GM19351 (cell line): ENCODE measurements around the gene SERHL2.
"Not testable (repeated sequence)": the region's sequence is repeated elsewhere in the genome, so short reads cannot be mapped to it uniquely, and the experiment has no call there.

Source experiments
- ATAC-seq: cut with Tn5 transposase; IDR thresholded peaks from one replicate; pipeline ENCODE4 v1.9.1; 2021; ENCODE audit warnings: mild to moderate bottlenecking, moderate library complexity; ENCODE audit not compliant: unreplicated experiment

SERHL2 gene

DNA sequence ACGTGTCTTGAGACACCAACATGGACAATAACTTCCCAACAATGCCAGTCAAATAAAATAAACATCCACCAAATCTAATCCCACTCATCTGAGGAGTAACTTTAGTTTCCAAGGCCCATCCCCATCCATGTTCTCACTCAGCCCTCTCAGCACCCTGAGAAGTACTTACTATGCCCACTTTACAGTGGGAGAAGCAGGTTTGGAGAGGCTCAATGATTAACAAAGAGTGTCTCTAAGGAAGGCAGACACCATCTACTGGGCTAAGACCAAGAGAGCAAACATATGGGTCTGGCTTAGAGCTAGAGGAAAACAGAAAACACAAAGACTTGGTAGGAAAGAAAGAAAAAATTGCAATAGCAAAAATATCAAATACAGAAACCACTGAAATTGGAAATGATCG lies 49.7 kb downstream of the SERHL2 start:
- no peak for ATAC-seq

- no peak for ATAC-seq
Measured at GRCh38 chr22:42604403-42604802, 50.6 kb downstream of the SERHL2 start.

- not testable (repeated sequence) for ATAC-seq
Measured at GRCh38 chr22:42607641-42608040, 53.9 kb downstream of the SERHL2 start.

- no peak for ATAC-seq
Measured at GRCh38 chr22:42608136-42608822, 54.5 kb downstream of the SERHL2 start.

DNA sequence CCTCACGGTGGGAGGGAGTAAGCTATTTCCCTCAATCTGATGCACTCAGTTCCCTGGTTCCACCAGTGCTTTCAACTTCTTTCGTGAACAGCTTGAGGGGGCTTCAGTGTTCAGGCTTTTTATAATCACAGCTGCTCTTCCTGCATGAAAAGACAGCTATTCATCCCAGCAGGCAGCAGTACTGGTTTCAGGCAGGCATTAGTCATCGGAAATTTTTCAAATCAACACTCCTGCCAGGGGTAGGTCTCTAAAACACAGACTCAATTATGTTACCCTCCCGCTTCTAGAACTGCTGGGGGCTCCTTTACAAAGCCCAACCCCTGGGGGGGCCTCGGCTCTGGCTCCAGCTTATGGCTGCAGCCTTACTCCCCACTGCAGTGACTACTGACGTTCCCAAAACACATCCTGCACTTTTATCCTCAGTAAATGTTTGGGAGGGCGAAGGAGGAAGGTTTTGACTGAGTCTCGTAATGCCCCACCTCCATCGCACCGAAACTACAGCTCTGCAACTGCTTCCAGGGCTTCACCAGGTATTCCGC lies 55.1 kb downstream of the SERHL2 start:
- ATAC-seq = no peak

DNA sequence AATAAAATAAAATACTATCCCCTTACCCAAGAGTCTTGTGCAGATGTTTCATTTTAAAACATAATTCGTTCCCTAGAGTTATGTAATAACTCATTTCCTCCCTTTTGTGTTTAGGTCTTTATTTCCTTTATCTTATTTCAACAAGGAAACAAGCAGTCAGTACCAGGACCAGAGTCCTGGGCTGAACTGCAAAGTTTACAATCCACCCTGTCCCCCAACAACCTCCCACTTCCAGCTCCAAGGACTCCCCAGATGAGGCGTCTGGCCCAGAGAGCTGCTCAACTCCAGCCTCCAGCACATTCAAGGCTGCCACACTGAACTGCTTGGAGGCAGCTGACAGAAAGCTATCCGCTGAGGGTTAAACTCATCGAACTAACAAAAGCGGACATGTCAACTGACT lies 56.4 kb downstream of the SERHL2 start:
- ATAC-seq = no peak

DNA sequence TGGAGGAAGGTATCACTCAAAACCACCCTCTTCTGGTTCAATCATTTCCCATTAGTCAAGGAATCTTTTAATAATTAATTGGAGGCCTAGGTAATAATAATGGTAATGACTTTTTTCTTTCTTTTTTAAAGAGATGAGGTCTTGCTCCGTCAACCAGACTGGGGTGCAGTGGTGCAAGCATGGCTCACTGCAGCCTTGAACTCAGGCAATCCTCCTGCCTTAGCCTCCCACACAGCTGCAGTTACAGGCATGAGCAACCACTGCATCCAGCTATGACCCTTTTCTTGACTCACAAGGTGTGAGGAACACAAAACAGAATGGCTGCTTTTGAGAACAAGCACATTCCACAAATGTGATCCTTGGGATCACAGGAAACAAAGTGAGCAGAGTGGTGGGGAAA lies 57.3 kb downstream of the SERHL2 start:
- no peak for ATAC-seq

DNA sequence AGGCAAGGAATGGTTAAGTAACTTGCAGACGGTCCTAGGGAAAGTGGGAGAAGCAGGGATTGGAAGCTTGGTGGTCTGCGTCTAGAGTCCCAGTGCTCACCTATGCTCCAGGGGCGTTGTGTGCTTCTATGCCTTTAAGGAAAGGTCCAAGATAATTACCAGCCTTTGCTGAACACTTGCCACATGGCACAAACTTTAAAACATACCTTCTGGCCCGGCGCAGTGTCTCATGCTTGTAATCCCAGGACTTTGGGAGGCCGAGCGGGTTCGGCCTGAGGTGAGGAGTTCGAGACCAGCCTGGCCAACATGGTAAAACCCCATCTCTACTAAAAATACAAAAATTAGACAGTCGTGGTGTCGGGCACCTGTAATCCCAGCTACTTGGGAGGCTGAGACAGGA lies 58.6 kb downstream of the SERHL2 start:
- no peak for ATAC-seq

DNA sequence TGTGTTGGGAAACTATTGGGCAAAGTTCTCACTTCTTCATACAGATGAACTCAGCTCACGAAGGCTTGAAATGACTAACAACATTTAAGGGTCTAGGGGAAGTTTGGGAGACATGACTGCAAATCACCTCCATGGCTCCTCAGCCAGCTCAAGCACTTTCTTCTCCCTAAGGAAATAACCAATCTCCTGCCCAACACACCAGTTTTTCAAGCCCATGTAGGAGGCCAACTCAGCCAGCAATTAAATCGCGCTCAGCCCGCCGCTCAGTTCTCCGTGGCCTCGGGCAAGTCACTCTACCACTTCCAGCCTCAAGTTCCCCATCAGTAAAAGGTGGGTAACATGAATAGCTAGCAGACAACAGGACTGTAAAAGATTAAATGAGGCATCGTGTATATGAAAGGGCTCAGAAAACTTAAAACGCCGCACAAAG lies 60.1 kb downstream of the SERHL2 start:
- ATAC-seq = no peak

GRCh38 chr22:42614312-42615091 lies 60.7 kb downstream of the SERHL2 start, which contains the start of gene POLDIP3:
POLDIP3 (minus strand) TSS chr22:42614883; CDS start chr22:42614857, 26 bp downstream.
- peak; percentile 60 for ATAC-seq

DNA sequence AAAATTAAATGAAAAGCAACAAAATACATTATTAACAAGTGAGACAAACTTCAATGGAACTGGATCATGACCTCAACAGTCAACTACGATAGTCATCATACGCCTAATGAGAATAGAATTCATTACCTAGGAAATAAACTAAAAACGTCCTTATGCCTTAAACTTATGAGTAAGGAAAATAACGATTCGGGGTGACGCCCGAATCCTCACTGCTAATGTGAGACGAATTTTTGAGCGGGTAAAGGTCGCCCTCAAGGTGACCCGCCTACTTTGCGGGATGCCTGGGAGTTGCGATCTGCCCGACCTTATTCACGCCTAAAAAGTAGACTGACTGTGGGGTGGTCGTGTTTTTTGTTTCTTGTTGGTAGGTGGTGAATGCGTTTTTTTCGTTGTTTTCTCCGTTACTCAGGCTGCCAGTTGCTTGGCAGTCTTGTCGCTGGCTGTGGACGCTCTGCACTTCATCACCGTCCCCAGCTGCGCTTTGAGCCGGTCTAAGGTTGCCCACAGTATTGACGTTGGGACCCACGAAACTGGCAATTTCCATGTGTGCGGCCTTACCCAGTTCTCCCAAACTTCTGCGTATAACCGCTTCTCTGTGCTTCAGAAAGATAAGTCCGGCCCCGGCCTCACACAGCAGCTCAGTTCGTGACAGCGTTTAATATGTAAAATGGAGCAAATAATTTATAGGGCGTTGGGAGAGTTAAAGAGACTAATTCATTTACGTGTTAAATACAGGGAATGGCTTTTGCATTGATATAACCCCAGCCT lies 61.5 kb downstream of the SERHL2 start:
- peak; percentile 68 for ATAC-seq

DNA sequence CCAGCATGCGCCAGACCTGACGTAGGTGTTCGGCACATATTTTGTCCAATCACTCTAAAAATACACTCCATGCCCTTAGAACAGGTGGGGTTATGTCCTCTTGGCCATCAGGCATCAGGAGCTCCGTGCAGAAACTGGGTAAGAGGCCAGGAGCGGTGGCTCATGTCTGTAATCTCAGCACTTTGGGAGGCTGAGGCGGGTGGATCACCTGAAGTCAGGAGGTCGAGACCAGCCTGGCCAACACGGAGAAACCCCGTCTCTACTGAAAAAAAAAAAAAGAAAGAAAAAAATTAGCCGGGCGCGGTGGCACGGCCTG lies 62.1 kb downstream of the SERHL2 start:
- ATAC-seq = not testable (repeated sequence)

DNA sequence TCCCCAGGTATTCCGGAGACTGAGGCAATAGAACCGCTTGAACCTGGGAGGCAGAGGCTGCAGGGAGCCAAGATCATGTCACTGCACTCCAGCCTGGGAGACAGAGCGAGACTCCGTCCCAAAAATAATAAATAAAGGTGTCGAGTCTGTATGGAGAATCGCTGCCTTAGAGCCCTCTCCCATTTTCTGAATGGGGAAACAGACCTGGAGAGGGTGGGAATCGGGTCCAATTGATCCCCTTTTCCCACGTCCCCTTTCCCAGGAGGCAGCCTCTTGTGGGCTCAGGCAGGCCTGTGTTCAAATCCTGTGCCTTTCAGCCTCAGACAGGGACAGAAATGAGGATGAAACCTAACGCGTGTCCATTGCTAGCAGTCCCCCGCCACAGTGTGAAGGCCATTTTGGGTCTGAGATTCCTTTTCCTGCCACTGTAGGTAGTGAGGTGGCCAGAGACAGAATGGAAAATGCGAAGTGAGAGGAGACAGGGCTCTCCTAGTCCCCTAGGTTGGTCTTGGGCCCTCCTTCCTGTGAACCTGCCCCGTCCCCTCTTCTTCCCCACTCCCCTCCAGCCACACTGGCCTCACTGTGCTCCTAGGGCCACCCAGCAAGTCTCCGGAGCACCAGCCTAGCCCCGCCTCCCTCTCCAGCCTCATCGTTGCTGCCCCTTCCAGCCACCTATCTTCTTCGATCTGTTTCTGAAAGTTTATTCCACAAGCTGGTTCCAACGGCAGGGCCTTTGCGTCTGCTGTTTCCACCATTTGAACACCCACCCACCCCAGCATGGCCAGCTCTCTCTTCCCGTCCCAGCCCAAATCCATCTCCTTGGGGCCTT lies 63.6 kb downstream of the SERHL2 start:
- no peak for ATAC-seq

DNA sequence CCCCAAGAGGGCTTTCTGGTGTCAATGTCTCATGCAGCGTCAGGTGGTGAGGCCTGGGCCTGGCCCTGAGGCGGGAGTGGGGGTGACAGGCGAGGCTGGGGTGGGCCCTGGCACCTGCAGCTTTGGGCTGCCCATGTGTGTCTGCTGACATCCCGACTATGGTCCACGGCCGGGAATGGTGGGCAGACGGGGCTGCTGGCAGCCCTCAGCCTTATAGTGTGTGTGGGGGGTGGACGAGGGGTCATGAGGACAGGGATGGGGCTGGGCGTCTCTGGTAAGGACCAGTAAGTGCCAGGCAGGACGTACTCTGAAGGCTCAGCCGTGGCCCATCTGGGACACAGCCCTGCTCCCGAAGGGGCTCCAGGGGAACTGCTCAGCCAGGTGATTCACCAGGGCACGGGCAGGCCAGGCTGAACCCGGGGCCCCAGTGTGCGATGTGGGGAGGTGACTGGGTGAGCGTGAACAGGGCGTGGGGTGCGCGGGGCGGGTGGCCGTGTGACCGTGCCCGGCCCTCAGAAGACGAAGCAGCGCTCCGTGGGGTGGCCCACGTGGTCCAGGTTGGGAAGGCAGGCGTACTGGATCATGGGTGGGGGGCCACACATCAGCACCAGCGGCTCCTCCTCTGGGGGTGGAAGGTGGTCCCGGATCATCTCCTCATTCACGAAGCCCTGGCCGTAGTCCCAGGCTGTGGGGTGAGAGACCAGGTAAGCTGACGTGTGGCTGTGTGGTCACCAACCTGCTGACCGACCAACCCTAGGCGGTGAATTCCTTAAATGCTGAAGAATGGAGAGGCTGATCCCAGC lies 65.7 kb downstream of the SERHL2 start:
- no peak for ATAC-seq

DNA sequence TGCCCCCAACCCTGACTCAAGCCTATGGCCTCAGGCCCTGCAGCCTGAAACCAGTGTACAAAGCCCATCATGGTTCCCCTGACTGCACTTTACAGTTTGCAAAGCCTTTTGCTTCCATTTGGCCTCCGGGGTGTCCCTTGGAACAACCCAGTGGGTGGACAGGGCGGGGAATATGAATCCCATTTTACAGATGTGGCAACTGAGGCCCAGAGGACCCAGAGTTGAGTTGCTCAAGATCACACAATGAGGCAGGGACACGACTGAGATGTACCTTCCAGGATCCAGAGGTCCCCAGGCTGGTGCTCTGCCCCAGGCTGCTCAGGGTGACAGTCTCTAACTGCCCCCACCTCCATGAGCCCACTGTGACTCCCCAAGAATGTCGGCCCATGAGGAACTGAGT lies 66.3 kb downstream of the SERHL2 start:
- ATAC-seq = no peak

GRCh38 chr22:42621505-42622002 lies 67.8 kb downstream of the SERHL2 start:
- no peak for ATAC-seq

DNA sequence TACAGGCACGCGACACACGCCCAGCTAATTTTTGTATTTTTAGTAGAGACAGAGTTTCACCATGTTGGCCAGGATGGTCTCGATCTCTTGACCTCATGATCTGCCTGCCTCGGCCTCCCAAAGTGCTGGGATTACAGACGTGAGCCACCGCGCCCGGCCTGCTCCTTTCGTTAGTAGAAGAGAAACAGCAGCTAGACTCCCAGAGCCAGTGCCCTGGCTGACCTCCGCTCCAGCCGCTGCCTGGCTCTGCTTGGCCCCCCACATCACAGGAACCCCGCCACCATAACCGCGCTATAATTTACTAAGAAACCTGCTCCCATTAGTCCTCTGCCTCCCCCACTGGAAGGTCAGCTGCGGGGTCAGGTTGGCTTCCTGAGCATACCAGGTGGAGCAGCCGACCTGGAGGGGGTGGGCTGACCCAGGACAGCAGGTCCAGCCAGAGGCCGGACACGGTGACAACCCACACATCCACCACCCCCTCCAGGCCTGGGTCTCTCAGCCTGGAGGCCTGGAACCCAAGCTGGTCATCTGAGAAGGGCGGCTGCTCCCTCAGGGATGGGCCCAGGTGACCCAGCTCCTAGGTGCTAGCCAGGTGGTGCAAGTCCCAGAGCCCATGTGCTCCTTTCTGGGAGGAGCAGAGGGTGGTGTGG lies 68.4 kb downstream of the SERHL2 start:
- no peak for ATAC-seq

DNA sequence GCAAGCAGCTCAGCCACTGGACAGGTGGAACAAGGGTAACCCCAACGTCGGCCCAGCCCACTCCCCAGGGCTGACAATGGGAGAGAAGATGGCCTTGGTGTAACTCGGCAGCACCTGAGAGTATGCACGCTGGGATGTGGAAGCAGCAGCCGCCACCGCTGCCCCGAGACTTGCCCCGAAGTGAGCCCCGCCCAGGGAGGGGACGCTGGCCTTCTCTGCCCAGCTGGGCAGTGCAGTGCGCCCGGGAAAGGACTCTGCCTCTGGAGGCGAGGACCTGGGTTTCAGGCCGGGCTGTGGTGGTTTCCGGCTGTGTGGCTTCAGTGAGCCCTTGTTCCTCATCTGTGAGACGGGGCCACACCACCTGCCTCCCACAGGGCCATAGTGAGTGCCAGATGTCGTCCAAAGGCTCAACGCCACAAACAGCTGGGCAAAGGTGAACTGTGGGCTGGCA lies 69.6 kb downstream of the SERHL2 start:
- no peak for ATAC-seq
